HCT116 (cell line): ENCODE results near the gene LDLRAD4. TPM values are rescaled to one million over a fixed set of nuclear protein-coding genes. Genes with fewer than 3 reads are reported as not detected.

Source experiments
- ATAC-seq: fragments of 200-7000 bp; cut with Tn5 transposase; 2 replicates; pipeline ENCODE4 v1.9.1; 2020; ENCODE audit warnings: mild to moderate bottlenecking, moderate library complexity
- BruUV-seq: library from RNA; stranded (reverse); fragments of 400-500 nt; replicated peaks from 2 replicates; lab custom pipeline; 2021; lab: Mats Ljungman, UMichigan
- CTCF ChIA-PET: fragments of 300-600 bp; sonication (Branson Sonifier 250); formaldehyde crosslinking; loops from one replicate; lab custom pipeline; 2021; ENCODE audit warnings: antibody characterized with exemption; lab: Charles Lee
- POLR2A ChIA-PET: fragments of 300-600, 350-600 bp; sonication (Branson Sonifier 250); formaldehyde crosslinking; loops from one replicate; lab custom pipeline; 2021; ENCODE audit warnings: antibody characterized with exemption; lab: Charles Lee
- RAD21 ChIA-PET, 2 experiments: fragments of 300-600 bp; sonication (Branson Sonifier 250); formaldehyde crosslinking; loops; one replicate each; lab custom pipeline; 2023; ENCODE audit warnings: low total read pairs in 2 of 2; ENCODE audit not compliant: uncharacterized antibody in 2 of 2, unreplicated experiment in 2 of 2, low non-redundant PET in 1 of 2; lab: Charles Lee
- DNase-seq: peaks from one replicate; pipeline ENCODE4 v3.0.0-alpha.2; 2010; ENCODE audit warnings: low read depth, low spot score
- H2AFZ ChIP-seq: fragments of 200-600 bp; shearing (Covaris generic), sonication (generic); 2 replicates; pipeline ENCODE4 v1.6.1; 2017; ENCODE audit warnings: low read depth, mixed run types, mixed read lengths, antibody characterized with exemption, low read length; ENCODE audit not compliant: poor library complexity, severe bottlenecking
- H3K27ac ChIP-seq: 2 replicates; pipeline ENCODE4 v1.5.1; 2012; ENCODE audit warnings: low read depth, low read length
- H3K27me3 ChIP-seq: fragments of 200-600 bp; sonication (generic); 2 replicates; pipeline ENCODE4 v1.6.1; 2016; ENCODE audit warnings: mixed run types, low read length, mixed read lengths; ENCODE audit not compliant: insufficient read depth
- H3K36me3 ChIP-seq, 2 experiments: fragments of 200-500 bp in 1 of 2; fragments of 200-600 bp in 1 of 2; sonication (Bioruptor generic) in 1 of 2; sonication (generic) in 1 of 2; 2 replicates each; pipeline versions ENCODE4 v1.5.1 to v1.6.1; 2014 to 2016; ENCODE audit warnings: low read length in 2 of 2, inconsistent platforms in 1 of 2, mixed read lengths in 1 of 2, mixed run types in 1 of 2; ENCODE audit not compliant: insufficient read depth in 2 of 2, control insufficient read depth in 1 of 2
- H3K4me1 ChIP-seq, 2 experiments: fragments of 200-600 bp in 1 of 2; sonication (generic) in 1 of 2; 2 replicates each; pipeline versions ENCODE4 v1.5.1 to v1.6.1; 2012 to 2017; ENCODE audit warnings: low read length in 2 of 2, inconsistent platforms in 1 of 2, mild to moderate bottlenecking in 1 of 2, mixed read lengths in 1 of 2, mixed run types in 1 of 2, moderate library complexity in 1 of 2; ENCODE audit not compliant: insufficient read depth in 2 of 2, control insufficient read depth in 1 of 2
- H3K4me2 ChIP-seq: fragments of 200-600 bp; sonication (generic); 2 replicates; pipeline ENCODE4 v1.6.1; 2017; ENCODE audit warnings: mixed run types, low read length, mixed read lengths
- H3K4me3 ChIP-seq, 2 experiments: fragments of 200-600 bp in 1 of 2; sonication (generic) in 1 of 2; replicated peaks in 1 of 2; 2 replicates each; pipeline ENCODE4 v1.5.1; 2011 to 2016; ENCODE audit warnings: low read length in 2 of 2, control low read depth in 1 of 2, low read depth in 1 of 2, mild to moderate bottlenecking in 1 of 2, mixed read lengths in 1 of 2, mixed run types in 1 of 2
- H3K79me2 ChIP-seq: fragments of 200-600 bp; sonication (generic); 2 replicates; pipeline ENCODE4 v1.6.1; 2017; ENCODE audit warnings: mild to moderate bottlenecking, mixed run types, low read length, moderate library complexity, mixed read lengths; ENCODE audit not compliant: insufficient read depth
- H3K9ac ChIP-seq: fragments of 200-600 bp; sonication (generic); 2 replicates; pipeline ENCODE4 v1.6.1; 2016; ENCODE audit warnings: low read length, mixed read lengths
- H3K9me2 ChIP-seq: fragments of 200-600 bp; sonication (generic), shearing (Covaris generic); 2 replicates; pipeline ENCODE4 v1.6.1; 2017; ENCODE audit warnings: mixed run types, mild to moderate bottlenecking, moderate library complexity; ENCODE audit not compliant: insufficient read depth
- H3K9me3 ChIP-seq, 2 experiments: fragments of 200-500 bp in 1 of 2; fragments of 200-600 bp in 1 of 2; sonication (Bioruptor generic) in 1 of 2; sonication (generic) in 1 of 2; 2 replicates each; pipeline ENCODE4 v1.6.1; 2014 to 2017; ENCODE audit warnings: low read length in 2 of 2, mixed read lengths in 2 of 2, inconsistent platforms in 1 of 2, low read depth in 1 of 2, mild to moderate bottlenecking in 1 of 2, mixed run types in 1 of 2, moderate library complexity in 1 of 2; ENCODE audit not compliant: control insufficient read depth in 1 of 2, insufficient read depth in 1 of 2
- H4K20me1 ChIP-seq: fragments of 200-600 bp; sonication (generic), shearing (Covaris generic); 2 replicates; pipeline ENCODE4 v1.6.1; 2017; ENCODE audit warnings: mixed run types, mild to moderate bottlenecking, moderate library complexity; ENCODE audit not compliant: insufficient read depth
- CBX3 ChIP-seq: IDR thresholded peaks from 2 replicates; pipeline ENCODE4 v1.6.1; 2012; ENCODE audit warnings: low read depth
- EGR1 ChIP-seq: IDR thresholded peaks from 2 replicates; pipeline ENCODE4 v1.6.1; 2012; ENCODE audit warnings: low read depth
- JUND ChIP-seq: IDR thresholded peaks from 2 replicates; pipeline ENCODE4 v1.6.1; 2012
- RAD21 ChIP-seq: IDR thresholded peaks from 2 replicates; pipeline ENCODE4 v1.6.1; 2012; ENCODE audit warnings: low read depth, mild to moderate bottlenecking
- SIN3A ChIP-seq: IDR thresholded peaks from 2 replicates; pipeline ENCODE4 v1.6.1; 2012; ENCODE audit warnings: low read depth
- SP1 ChIP-seq: IDR thresholded peaks from 2 replicates; pipeline ENCODE4 v1.6.1; 2012; ENCODE audit warnings: low read depth
- TCF7L2 ChIP-seq: IDR thresholded peaks from 2 replicates; pipeline ENCODE4 v1.7.0; 2011; ENCODE audit warnings: borderline replicate concordance, inconsistent platforms; ENCODE audit not compliant: insufficient read depth, insufficient read length; ENCODE audit errors: extremely low read depth
- ZNF274 ChIP-seq: fragments of 200-500 bp; sonication (Bioruptor generic); IDR thresholded peaks from 2 replicates; pipeline ENCODE4 v1.6.1; 2014; ENCODE audit warnings: mild to moderate bottlenecking, low read depth, low read length, inconsistent platforms
- intact Hi-C: fragments of 100-400 bp; cut with micrococcal nuclease; formaldehyde crosslinking; loops from 2 replicates; pipeline ENCODE4 v1.10.0; 2022
- total RNA-seq: library from RNA; stranded (reverse); gene quantifications from one replicate; pipeline ENCODE4 v1.2.1, GENCODE V29; 2021; ENCODE audit not compliant: unreplicated experiment
- TF ChIP-seq, protein P1 (sequence below), 3 experiments: fragments of 200-600 bp in 1 of 3; sonication (generic) in 1 of 3; IDR thresholded peaks in 2 of 3; conservative IDR thresholded peaks in 1 of 3; 2 replicates each; pipeline ENCODE4 v1.5.1; 2012 to 2017; ENCODE audit warnings: low read depth in 2 of 3, low read length in 2 of 3, antibody characterized with exemption in 1 of 3, borderline replicate concordance in 1 of 3, control low read depth in 1 of 3, mild to moderate bottlenecking in 1 of 3, mixed read lengths in 1 of 3, mixed run types in 1 of 3, moderate library complexity in 1 of 3; ENCODE audit not compliant: insufficient read depth in 1 of 3
- TF ChIP-seq, protein P2 (sequence below): IDR thresholded peaks from 2 replicates; pipeline ENCODE4 v1.6.1; 2011; ENCODE audit warnings: mild to moderate bottlenecking, low read length, moderate library complexity; ENCODE audit not compliant: insufficient replicate concordance; ENCODE audit errors: extremely low read depth
- TF ChIP-seq, protein P3 (sequence below): IDR thresholded peaks from 2 replicates; pipeline ENCODE4 v1.6.1; 2012
- TF ChIP-seq, protein P4 (sequence below): IDR thresholded peaks from 2 replicates; pipeline ENCODE4 v1.6.1; 2012

Gene LDLRAD4
- total RNA-seq, 1 experiment from 2014 or later: 1.2 TPM

- TF ChIP-seq, protein P1, sequence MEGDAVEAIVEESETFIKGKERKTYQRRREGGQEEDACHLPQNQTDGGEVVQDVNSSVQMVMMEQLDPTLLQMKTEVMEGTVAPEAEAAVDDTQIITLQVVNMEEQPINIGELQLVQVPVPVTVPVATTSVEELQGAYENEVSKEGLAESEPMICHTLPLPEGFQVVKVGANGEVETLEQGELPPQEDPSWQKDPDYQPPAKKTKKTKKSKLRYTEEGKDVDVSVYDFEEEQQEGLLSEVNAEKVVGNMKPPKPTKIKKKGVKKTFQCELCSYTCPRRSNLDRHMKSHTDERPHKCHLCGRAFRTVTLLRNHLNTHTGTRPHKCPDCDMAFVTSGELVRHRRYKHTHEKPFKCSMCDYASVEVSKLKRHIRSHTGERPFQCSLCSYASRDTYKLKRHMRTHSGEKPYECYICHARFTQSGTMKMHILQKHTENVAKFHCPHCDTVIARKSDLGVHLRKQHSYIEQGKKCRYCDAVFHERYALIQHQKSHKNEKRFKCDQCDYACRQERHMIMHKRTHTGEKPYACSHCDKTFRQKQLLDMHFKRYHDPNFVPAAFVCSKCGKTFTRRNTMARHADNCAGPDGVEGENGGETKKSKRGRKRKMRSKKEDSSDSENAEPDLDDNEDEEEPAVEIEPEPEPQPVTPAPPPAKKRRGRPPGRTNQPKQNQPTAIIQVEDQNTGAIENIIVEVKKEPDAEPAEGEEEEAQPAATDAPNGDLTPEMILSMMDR (IDR thresholded peaks at IDR 0.05 in 2 of 3, conservative IDR thresholded peaks at IDR 0.05 in 1 of 3; ENCODE audit: borderline replicate concordance in 1 of 3, insufficient read depth in 1 of 3, low read depth in 2 of 3, low read length in 2 of 3): no peak
- TF ChIP-seq TCF7L2 (no peak), ZNF274 (no peak), EGR1 (no peak)
- TF ChIP-seq, protein P2, sequence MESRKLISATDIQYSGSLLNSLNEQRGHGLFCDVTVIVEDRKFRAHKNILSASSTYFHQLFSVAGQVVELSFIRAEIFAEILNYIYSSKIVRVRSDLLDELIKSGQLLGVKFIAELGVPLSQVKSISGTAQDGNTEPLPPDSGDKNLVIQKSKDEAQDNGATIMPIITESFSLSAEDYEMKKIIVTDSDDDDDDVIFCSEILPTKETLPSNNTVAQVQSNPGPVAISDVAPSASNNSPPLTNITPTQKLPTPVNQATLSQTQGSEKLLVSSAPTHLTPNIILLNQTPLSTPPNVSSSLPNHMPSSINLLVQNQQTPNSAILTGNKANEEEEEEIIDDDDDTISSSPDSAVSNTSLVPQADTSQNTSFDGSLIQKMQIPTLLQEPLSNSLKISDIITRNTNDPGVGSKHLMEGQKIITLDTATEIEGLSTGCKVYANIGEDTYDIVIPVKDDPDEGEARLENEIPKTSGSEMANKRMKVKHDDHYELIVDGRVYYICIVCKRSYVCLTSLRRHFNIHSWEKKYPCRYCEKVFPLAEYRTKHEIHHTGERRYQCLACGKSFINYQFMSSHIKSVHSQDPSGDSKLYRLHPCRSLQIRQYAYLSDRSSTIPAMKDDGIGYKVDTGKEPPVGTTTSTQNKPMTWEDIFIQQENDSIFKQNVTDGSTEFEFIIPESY: no peak
Measured at GRCh38 chr18:13320096-13320495, 101.5 kb downstream of the LDLRAD4 start (continued).

- no peak overlapping the region for H3K4me3 ChIP-seq
- ChIA-PET POLR2A (no interaction called here), CTCF (no interaction called here), RAD21 (no interaction called here)
- H3K9me2 ChIP-seq: no peaks in the 10 kb centered on the region
- ATAC-seq: no peak
- BruUV-seq: no TSS peak
- no peaks in the 10 kb centered on the region for H3K36me3 ChIP-seq
- no peak overlapping the region for H2AFZ ChIP-seq
- no peak overlapping the region for H3K4me2 ChIP-seq
- no peaks in the 10 kb centered on the region for H3K4me1 ChIP-seq
- peaks cover 4 to 8% of the 10 kb centered on the region in 2 experiments; a peak in 3 of 4 replicates for H3K9me3 ChIP-seq
- no peak overlapping the region for H3K9ac ChIP-seq
- H3K27ac ChIP-seq: no peak overlapping the region
- no peaks in the 10 kb centered on the region for H4K20me1 ChIP-seq
- no peak for DNase-seq
- H3K79me2 ChIP-seq: no peaks in the 10 kb centered on the region
- intact Hi-C loops: no loop called here
- TF ChIP-seq, protein P3, sequence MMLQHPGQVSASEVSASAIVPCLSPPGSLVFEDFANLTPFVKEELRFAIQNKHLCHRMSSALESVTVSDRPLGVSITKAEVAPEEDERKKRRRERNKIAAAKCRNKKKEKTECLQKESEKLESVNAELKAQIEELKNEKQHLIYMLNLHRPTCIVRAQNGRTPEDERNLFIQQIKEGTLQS: no peak
- TF ChIP-seq, protein P1 (IDR thresholded peaks at IDR 0.05 in 2 of 3, conservative IDR thresholded peaks at IDR 0.05 in 1 of 3; ENCODE audit: borderline replicate concordance in 1 of 3, insufficient read depth in 1 of 3, low read depth in 2 of 3, low read length in 2 of 3): no peak
- TF ChIP-seq SIN3A: no peak
- no peak for TF ChIP-seq CBX3
- TF ChIP-seq RAD21: no peak
- no peak for TF ChIP-seq JUND
- TF ChIP-seq, protein P4, sequence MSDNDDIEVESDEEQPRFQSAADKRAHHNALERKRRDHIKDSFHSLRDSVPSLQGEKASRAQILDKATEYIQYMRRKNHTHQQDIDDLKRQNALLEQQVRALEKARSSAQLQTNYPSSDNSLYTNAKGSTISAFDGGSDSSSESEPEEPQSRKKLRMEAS: no peak
- TF ChIP-seq ZNF274: no peak
- no peak for TF ChIP-seq TCF7L2
- TF ChIP-seq, protein P2: no peak
- TF ChIP-seq SP1: no peak
- no peaks in the 10 kb centered on the region for H3K27me3 ChIP-seq
Measured at GRCh38 chr18:13320891-13321425, 102.4 kb downstream of the LDLRAD4 start.
